OCI-LY1 (cell line): ENCODE measurements around the gene CPNE5.

Experiments used
- CTCF ChIP-seq: fragments of 200-600 bp; sonication (generic), shearing (Covaris generic); IDR thresholded peaks from 2 replicates; pipeline ENCODE4 v1.5.1; 2017; ENCODE audit warnings: mild to moderate bottlenecking, antibody characterized with exemption, low read length, moderate library complexity, mixed read lengths
- EZH2 ChIP-seq: fragments of 200-600 bp; sonication (generic), shearing (Covaris generic); IDR thresholded peaks from 2 replicates; pipeline ENCODE4 v1.8.0; 2017; ENCODE audit warnings: borderline replicate concordance, mixed run types, mild to moderate bottlenecking, antibody characterized with exemption, low read length, moderate library complexity, mixed read lengths

- no peak for TF ChIP-seq CTCF
- TF ChIP-seq EZH2: no peak
These were observed 95.0 kb downstream of the CPNE5 start for GRCh38 chr6:36744304-36744673.
